HG03064 (cell line): ENCODE data around the gene CEMP1.

Experiments
- ATAC-seq: cut with Tn5 transposase; IDR thresholded peaks from one replicate; pipeline ENCODE4 v1.9.1; 2021; ENCODE audit warnings: low read depth; ENCODE audit not compliant: unreplicated experiment

CEMP1 gene

GRCh38 chr16:2487903-2488531 lies 43.2 kb downstream of the CEMP1 start:
- no peak for ATAC-seq

DNA sequence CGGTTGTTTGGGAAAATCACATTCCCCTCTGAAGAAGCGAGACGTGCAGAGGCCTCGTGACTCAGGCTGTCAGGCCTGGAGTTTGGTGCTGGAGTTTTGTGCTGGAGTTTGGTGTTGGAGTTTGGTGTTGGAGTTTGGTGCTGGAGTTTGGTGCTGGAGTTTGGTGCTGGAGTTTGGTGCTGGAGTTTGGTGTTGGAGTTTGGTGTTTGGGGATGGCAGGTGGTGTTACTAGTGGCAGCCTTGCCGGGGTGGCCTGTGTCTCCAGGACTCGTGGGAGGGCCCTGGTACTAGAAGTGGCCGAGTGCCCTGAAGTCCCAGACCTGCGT lies 43.7 kb downstream of the CEMP1 start:
- no peak for ATAC-seq

- no peak for ATAC-seq
Measured at GRCh38 chr16:2486645-2487516, 44.3 kb downstream of the CEMP1 start.

DNA sequence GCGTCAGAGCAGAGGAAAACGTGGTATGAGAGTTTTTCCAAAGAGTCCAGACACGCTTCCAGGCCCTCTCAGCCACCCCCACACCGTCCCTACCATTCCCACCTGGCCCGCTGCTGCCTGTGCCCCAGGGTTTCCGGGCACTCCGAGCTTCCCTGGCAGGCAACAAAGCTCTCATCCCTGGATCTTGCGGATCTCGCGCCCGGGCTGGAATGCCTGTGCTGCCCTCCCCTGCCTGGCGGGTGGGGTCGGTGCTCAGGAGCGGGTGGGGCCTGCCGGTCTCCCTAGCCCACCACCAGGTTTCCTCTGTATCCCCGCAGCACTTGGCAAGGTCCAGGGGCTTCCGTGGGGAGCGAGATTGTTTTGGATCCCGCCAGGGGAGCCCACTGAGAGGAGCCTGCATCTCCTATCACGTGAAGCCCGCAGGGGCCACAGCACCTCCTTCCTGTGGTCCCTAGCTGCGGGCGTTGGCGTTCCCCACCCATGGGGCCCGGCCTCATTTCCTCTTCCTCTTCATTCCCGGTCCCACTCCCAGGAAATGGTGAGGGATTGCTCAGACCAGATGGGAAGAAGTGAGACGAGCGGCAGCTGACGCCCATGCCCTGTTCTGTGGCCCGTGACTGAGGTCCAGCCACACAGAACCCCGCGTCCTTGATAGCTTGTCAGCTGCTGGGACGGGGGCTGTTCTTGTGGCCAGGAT lies 45.2 kb downstream of the CEMP1 start:
- ATAC-seq, result no peak

DNA sequence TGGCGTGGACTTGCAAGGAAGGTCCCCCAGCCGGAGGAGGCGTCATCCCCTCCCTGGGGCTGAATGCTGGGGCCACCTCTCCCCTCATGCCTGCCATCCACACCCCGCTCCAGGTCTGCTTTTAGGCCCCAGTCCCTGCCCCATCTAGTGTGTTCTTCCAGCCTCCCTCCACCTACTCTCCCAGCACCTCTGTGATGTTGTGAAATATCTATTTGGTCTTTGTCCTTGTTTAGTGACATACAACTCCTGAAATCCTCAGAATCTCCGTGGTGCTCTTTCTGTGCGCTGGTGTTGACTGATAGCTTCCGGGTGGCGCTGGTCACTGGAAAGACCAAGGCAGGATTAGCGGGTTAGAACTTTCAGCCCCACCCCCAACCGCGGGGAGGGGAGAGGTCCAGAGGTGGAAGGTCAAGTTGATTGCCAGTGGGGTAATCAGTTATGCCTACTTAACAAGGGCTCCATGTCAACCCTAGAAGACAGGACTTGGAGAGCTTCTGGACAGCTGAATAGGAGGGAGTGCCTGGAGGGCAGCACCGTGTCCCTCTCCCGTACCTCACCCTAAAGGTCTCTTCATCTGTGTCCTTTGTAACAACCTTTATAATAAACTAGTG lies 46.2 kb downstream of the CEMP1 start:
- ATAC-seq, result no peak

DNA sequence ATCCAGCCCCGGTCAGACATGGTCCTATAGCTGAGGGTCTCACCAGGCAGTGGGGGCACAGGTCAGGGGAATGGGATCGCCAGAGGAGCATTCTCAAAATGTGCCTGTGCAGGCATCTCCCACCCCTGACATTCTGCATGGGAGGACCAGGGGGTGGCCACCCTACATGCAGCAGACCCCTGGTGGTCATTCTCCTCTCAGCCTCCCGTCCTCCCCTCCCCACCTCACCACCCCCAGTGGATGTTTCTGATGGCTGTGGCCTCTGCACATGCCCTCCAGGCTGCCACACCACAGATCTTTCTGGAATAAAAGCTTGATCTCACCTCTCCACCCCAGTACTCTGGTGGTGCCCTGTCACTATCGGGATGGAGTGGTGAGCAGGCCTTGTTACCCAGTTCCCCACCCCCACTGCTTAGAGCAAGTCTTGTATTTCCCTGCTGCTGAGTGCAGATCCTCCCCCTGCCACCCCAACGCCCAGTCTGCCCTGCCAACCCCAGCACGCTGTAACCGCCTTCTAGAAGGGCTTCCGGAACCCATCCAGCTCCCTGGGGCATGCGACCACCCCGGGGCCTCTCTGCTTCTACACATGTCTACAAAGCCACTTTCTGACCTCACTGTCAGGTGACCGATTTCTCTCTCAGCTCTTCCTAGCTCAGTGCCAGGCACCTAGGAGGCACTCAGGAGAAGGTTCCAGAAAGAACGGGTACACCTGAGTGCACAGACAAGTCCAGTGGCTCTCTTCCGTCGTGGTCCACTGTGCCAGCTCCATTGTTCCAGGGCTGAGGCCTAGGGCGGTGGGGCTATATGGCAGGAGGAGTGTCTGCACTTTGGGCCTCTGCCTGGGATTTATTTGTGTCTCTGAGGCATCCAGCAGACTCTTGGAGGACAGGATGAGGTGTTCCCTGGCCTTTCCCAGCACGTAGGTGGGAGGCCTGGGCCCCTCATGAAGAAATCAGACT lies 47.0 kb downstream of the CEMP1 start:
- no peak for ATAC-seq

DNA sequence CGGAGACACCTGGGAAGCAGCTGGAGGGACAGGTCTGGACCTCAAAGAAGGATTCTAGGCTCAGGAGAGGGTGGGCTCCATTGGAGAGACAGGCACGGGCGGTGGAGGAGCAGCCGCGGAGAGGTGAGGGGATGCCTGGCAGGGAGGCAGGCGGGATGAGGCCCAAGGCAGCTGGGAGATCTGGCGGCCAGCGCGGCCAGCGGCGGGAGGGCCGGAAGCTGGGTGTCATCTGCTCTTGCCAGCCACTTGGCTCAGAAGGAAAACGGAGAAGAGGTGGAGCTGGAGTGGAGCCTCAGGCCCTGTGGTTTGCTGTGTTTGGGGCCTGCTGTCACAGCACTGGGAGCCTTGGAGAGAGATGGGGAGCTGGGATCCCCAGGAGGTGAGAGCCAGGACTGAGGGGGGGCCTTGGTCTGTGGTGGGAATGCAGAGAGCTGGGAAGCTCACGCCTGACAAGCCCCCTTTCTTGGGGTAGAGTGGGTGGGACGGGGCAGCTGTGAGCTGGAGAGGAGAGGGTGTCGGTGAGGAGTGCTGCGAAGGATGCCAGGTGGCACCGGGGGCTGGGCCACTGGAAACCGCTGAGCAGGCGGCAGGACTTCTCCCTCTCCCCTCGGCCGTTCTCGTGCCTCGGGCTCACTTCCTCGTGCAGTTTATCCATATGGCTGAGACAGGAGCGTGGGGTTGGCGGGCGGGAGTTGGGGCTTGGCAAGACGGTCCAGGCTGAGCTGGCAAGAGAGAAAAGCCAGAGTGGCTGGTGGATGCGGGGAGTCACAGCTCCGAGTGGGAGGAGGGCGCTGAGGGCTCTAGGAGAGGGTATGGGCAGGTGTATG lies 48.3 kb downstream of the CEMP1 start:
- no peak for ATAC-seq

- ATAC-seq, result no peak
Measured at GRCh38 chr16:2482249-2482648, 49.0 kb downstream of the CEMP1 start.

GRCh38 chr16:2481676-2482075 lies 49.5 kb downstream of the CEMP1 start:
- no peak for ATAC-seq

DNA sequence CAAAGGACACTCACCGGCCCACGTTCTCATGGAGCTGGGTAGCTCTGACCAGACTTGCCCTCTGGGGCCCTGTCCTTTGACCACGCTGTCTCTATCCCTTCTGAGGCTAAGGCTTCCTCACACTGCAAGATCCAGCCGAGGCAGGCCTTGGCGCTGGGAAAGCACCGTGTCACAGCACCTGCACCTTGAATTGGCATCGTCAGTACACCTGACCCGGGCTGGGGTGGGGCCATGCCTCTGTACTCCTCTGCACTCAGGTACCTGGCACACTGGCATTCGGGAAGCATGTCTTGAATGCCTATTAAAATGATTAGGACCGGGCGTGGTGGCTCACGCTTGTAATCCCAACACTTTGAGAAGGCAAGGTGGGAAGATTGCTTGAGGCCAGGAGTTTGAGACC lies 50.3 kb downstream of the CEMP1 start:
- ATAC-seq, result no peak
